Measurements from ENCODE around the gene BPIFB6.
"Not testable (repeated sequence)": the region's sequence is repeated elsewhere in the genome, so short reads cannot be mapped to it uniquely, and the experiment has no call there.

Gene BPIFB6

GRCh38 chr20:33028875-33029274 lies 2.6 kb upstream of the BPIFB6 start:
- H3K9me3 Mint-ChIP-seq: peaks cover 8% of the 10 kb centered on the region
- no peak overlapping the region for H3K27ac Mint-ChIP-seq
- H3K36me3 Mint-ChIP-seq: no peaks in the 10 kb centered on the region
- no peak for ATAC-seq
- H3K4me3 Mint-ChIP-seq: no peak overlapping the region
- no peaks in the 10 kb centered on the region for H3K4me1 Mint-ChIP-seq
- H3K27me3 Mint-ChIP-seq: peaks cover 10% of the 10 kb centered on the region

- Mint-ChIP-seq H3K27ac (no peak overlapping the region), H3K4me3 (no peak overlapping the region), H3K27me3 (peaks cover 10% of the 10 kb centered on the region), H3K9me3 (peaks cover 8% of the 10 kb centered on the region), H3K36me3 (no peaks in the 10 kb centered on the region), H3K4me1 (no peaks in the 10 kb centered on the region)
- ATAC-seq: no peak
These were observed 1.4 kb upstream of the BPIFB6 start for GRCh38 chr20:33030076-33030475.

GRCh38 chr20:33030569-33030968 lies 879 bp upstream of the BPIFB6 start:
- Mint-ChIP-seq H3K27me3 (peaks cover 10% of the 10 kb centered on the region), H3K27ac (no peak overlapping the region), H3K4me1 (no peaks in the 10 kb centered on the region), H3K36me3 (no peaks in the 10 kb centered on the region), H3K4me3 (no peak overlapping the region), H3K9me3 (peaks cover 8% of the 10 kb centered on the region)
- no peak for ATAC-seq

GRCh38 chr20:33032555-33032954 lies 1.1 kb downstream of the BPIFB6 start:
- Mint-ChIP-seq H3K27ac (no peak overlapping the region), H3K9me3 (peaks cover 8% of the 10 kb centered on the region), H3K4me1 (no peaks in the 10 kb centered on the region), H3K36me3 (no peaks in the 10 kb centered on the region), H3K27me3 (peaks cover 10% of the 10 kb centered on the region), H3K4me3 (no peak overlapping the region)
- no peak for ATAC-seq

- peaks cover 14% of the 10 kb centered on the region for H3K9me3 Mint-ChIP-seq
- peaks cover 17% of the 10 kb centered on the region for H3K27me3 Mint-ChIP-seq
- H3K36me3 Mint-ChIP-seq: no peaks in the 10 kb centered on the region
These were observed 1.9 kb downstream of the BPIFB6 start for GRCh38 chr20:33033381-33033780.

GRCh38 chr20:33034115-33034514 lies 2.7 kb downstream of the BPIFB6 start:
- no peak overlapping the region for H3K4me3 Mint-ChIP-seq
- no peaks in the 10 kb centered on the region for H3K4me1 Mint-ChIP-seq
- no peak for ATAC-seq
- H3K9me3 Mint-ChIP-seq: peaks cover 16% of the 10 kb centered on the region
- no peak overlapping the region for H3K27ac Mint-ChIP-seq
- no peaks in the 10 kb centered on the region for H3K36me3 Mint-ChIP-seq
- peaks cover 22% of the 10 kb centered on the region for H3K27me3 Mint-ChIP-seq

More at GRCh38 chr20:33033381-33033780, 1.9 kb downstream of the BPIFB6 start:
- Mint-ChIP-seq H3K27ac (no peak overlapping the region), H3K4me3 (no peak overlapping the region), H3K4me1 (no peaks in the 10 kb centered on the region)
- ATAC-seq: no peak

- H3K27me3 Mint-ChIP-seq: peaks cover 22% of the 10 kb centered on the region
These were observed 3.5 kb downstream of the BPIFB6 start for GRCh38 chr20:33034901-33035492.

GRCh38 chr20:33037456-33037855 lies 6.0 kb downstream of the BPIFB6 start:
- Mint-ChIP-seq H3K27me3 (peaks cover 19% of the 10 kb centered on the region), H3K27ac (no peak overlapping the region), H3K9me3 (peaks cover 16% of the 10 kb centered on the region), H3K36me3 (no peaks in the 10 kb centered on the region), H3K4me3 (no peak overlapping the region), H3K4me1 (no peaks in the 10 kb centered on the region)
- ATAC-seq: no peak

More at GRCh38 chr20:33034901-33035492, 3.5 kb downstream of the BPIFB6 start:
- peaks cover 16% of the 10 kb centered on the region for H3K9me3 Mint-ChIP-seq
- no peaks in the 10 kb centered on the region for H3K4me1 Mint-ChIP-seq
- no peak for ATAC-seq
- no peaks in the 10 kb centered on the region for H3K36me3 Mint-ChIP-seq
- H3K4me3 Mint-ChIP-seq: no peak overlapping the region
- H3K27ac Mint-ChIP-seq: no peak overlapping the region

GRCh38 chr20:33038243-33038642 lies 6.8 kb downstream of the BPIFB6 start:
- no peaks in the 10 kb centered on the region for H3K36me3 Mint-ChIP-seq
- no peak overlapping the region for H3K27ac Mint-ChIP-seq
- H3K9me3 Mint-ChIP-seq: peaks cover 10% of the 10 kb centered on the region
- peaks cover 12% of the 10 kb centered on the region for H3K27me3 Mint-ChIP-seq
- ATAC-seq: no peak
- H3K4me1 Mint-ChIP-seq: no peaks in the 10 kb centered on the region
- H3K4me3 Mint-ChIP-seq: no peak overlapping the region

- Mint-ChIP-seq H3K36me3 (no peaks in the 10 kb centered on the region), H3K27ac (no peak overlapping the region), H3K4me3 (no peak overlapping the region), H3K9me3 (peaks cover 16% of the 10 kb centered on the region), H3K4me1 (no peaks in the 10 kb centered on the region), H3K27me3 (peaks cover 12% of the 10 kb centered on the region)
- ATAC-seq: no peak
These were observed 11.0 kb downstream of the BPIFB6 start for GRCh38 chr20:33042430-33042829.

- no peaks in the 10 kb centered on the region for H3K4me1 Mint-ChIP-seq
- no peaks in the 10 kb centered on the region for H3K36me3 Mint-ChIP-seq
- H3K27ac Mint-ChIP-seq: no peak overlapping the region
- H3K4me3 Mint-ChIP-seq: no peak overlapping the region
- H3K9me3 Mint-ChIP-seq: peaks cover 12% of the 10 kb centered on the region
- H3K27me3 Mint-ChIP-seq: peaks cover 7% of the 10 kb centered on the region
- ATAC-seq: no peak
These were observed 11.7 kb downstream of the BPIFB6 start for GRCh38 chr20:33042983-33043730.

GRCh38 chr20:33043731-33044181 lies 12.3 kb downstream of the BPIFB6 start:
- ATAC-seq: no peak
- Mint-ChIP-seq H3K27me3 (peaks cover 1% of the 10 kb centered on the region), H3K36me3 (no peaks in the 10 kb centered on the region), H3K4me3 (no peak overlapping the region), H3K9me3 (peaks cover 8% of the 10 kb centered on the region), H3K27ac (no peak overlapping the region), H3K4me1 (no peaks in the 10 kb centered on the region)

GRCh38 chr20:33045129-33045721 lies 13.8 kb downstream of the BPIFB6 start:
- not testable (repeated sequence) for H3K27ac Mint-ChIP-seq, H3K36me3 Mint-ChIP-seq, ATAC-seq, H3K9me3 Mint-ChIP-seq, H3K27me3 Mint-ChIP-seq, H3K4me3 Mint-ChIP-seq, H3K4me1 Mint-ChIP-seq

- H3K27me3 Mint-ChIP-seq: no peaks in the 10 kb centered on the region
- no peak for ATAC-seq
These were observed 15.0 kb downstream of the BPIFB6 start for GRCh38 chr20:33046412-33046811.

GRCh38 chr20:33051333-33051732 lies 19.9 kb downstream of the BPIFB6 start:
- H3K4me3 Mint-ChIP-seq: no peak overlapping the region
- H3K27ac Mint-ChIP-seq: no peak overlapping the region

More at GRCh38 chr20:33046412-33046811, 15.0 kb downstream of the BPIFB6 start:
- Mint-ChIP-seq H3K36me3 (no peaks in the 10 kb centered on the region), H3K4me3 (no peak overlapping the region), H3K9me3 (peaks cover 8% of the 10 kb centered on the region), H3K4me1 (no peaks in the 10 kb centered on the region), H3K27ac (no peak overlapping the region)

More at GRCh38 chr20:33051333-33051732, 19.9 kb downstream of the BPIFB6 start:
- H3K36me3 Mint-ChIP-seq: no peaks in the 10 kb centered on the region
- no peaks in the 10 kb centered on the region for H3K4me1 Mint-ChIP-seq
- no peaks in the 10 kb centered on the region for H3K9me3 Mint-ChIP-seq
- H3K27me3 Mint-ChIP-seq: no peaks in the 10 kb centered on the region
- no peak for ATAC-seq
